Ectodermal cell (in vitro differentiated cells): ENCODE data around the gene RNU1-3. TPM values are rescaled to one million over a fixed set of nuclear protein-coding genes. Genes with fewer than 3 reads are reported as not detected.
A peak's percentile ranks its signal among the peaks of the same experiment; 100 is the strongest.
"Not testable (repeated sequence)": the region's sequence is repeated elsewhere in the genome, so short reads cannot be mapped to it uniquely, and the experiment has no call there.

Source experiments
- H3K27ac ChIP-seq: 2 replicates; pipeline ENCODE4 v1.7.0; 2013; ENCODE audit warnings: mild to moderate bottlenecking, low read depth, low read length; ENCODE audit not compliant: insufficient read depth, poor library complexity, severe bottlenecking
- H3K27me3 ChIP-seq: 2 replicates; pipeline ENCODE4 v1.7.0; 2013; ENCODE audit warnings: mild to moderate bottlenecking, low read length; ENCODE audit not compliant: insufficient read depth, control insufficient read depth, poor library complexity, severe bottlenecking
- H3K36me3 ChIP-seq: one replicate; pipeline ENCODE4 v1.7.0; 2013; ENCODE audit warnings: low read length; ENCODE audit not compliant: control insufficient read depth, insufficient read depth
- H3K4me1 ChIP-seq: one replicate; pipeline ENCODE4 v1.7.0; 2013; ENCODE audit warnings: low read length; ENCODE audit not compliant: control insufficient read depth, insufficient read depth
- H3K4me3 ChIP-seq: 2 replicates; pipeline ENCODE4 v1.7.0; 2013; ENCODE audit warnings: low read depth, low read length, control low read depth; ENCODE audit not compliant: insufficient read depth
- H3K9me3 ChIP-seq: 2 replicates; pipeline ENCODE4 v1.7.0; 2013; ENCODE audit warnings: mild to moderate bottlenecking, low read length, moderate library complexity; ENCODE audit not compliant: control insufficient read depth
- WGBS, 2 experiments: methylation state at CpG; one replicate each; pipeline ENCODE4 v1.1.7; 2013; ENCODE audit warnings: missing lambda C conversion rate in 2 of 2; 5-methylcytosine and 5-hydroxymethylcytosine counted together
- polyA plus RNA-seq, 4 experiments: library from polyadenylated mRNA; stranded (reverse); fragments of 50-300 nt; gene quantifications; one replicate each; pipeline ENCODE4 v1.2.3, GENCODE V29; 2013

RNU1-3 gene
- polyA plus RNA-seq (2013, experiment 1 of 4): 2,448 TPM
- polyA plus RNA-seq (2013, experiment 2 of 4): 3,281 TPM
- polyA plus RNA-seq (2013, experiment 3 of 4): 16,052 TPM
- 9,026 TPM for polyA plus RNA-seq (2013, experiment 4 of 4)

GRCh38 chr1:16666502-16667413, at the start of gene RNU1-3:
Gene RNU1-3, minus strand, starts transcription at chr1:16666948.
- not testable (repeated sequence) for H3K4me1 ChIP-seq, H3K4me3 ChIP-seq, H3K9me3 ChIP-seq, H3K36me3 ChIP-seq, H3K27ac ChIP-seq, H3K27me3 ChIP-seq
- no CpG with 5 or more reads among the region's 45 CpGs for WGBS, 2 experiments

GRCh38 chr1:16713480-16713879, 46.7 kb upstream of the RNU1-3 start:
- H3K4me1 ChIP-seq, H3K36me3 ChIP-seq, H3K9me3 ChIP-seq, H3K27me3 ChIP-seq, H3K4me3 ChIP-seq, H3K27ac ChIP-seq: not testable (repeated sequence)
- WGBS, 2 experiments: 82% methylated on average over 3 of the region's 10 CpGs

- H3K27ac ChIP-seq, H3K4me3 ChIP-seq, H3K27me3 ChIP-seq, H3K9me3 ChIP-seq, H3K36me3 ChIP-seq, H3K4me1 ChIP-seq: not testable (repeated sequence)
- 87 to 93% methylated on average over 4 to 5 of the region's 6 CpGs for WGBS, 2 experiments
These were observed 46.2 kb upstream of the RNU1-3 start for GRCh38 chr1:16712984-16713383.

- H3K36me3 ChIP-seq, H3K9me3 ChIP-seq, H3K27me3 ChIP-seq, H3K4me3 ChIP-seq, H3K4me1 ChIP-seq, H3K27ac ChIP-seq: not testable (repeated sequence)
- 56 to 59% methylated on average over 7 to 8 of the region's 14 CpGs for WGBS, 2 experiments
These were observed 45.8 kb upstream of the RNU1-3 start for GRCh38 chr1:16712582-16712981.

GRCh38 chr1:16712131-16712530, 45.4 kb upstream of the RNU1-3 start:
- H3K36me3 ChIP-seq, H3K4me3 ChIP-seq, H3K27ac ChIP-seq, H3K9me3 ChIP-seq, H3K27me3 ChIP-seq, H3K4me1 ChIP-seq: not testable (repeated sequence)
- 86% methylated on average over 4 of the region's 5 CpGs for WGBS, 2 experiments

- not testable (repeated sequence) for H3K27me3 ChIP-seq, H3K4me3 ChIP-seq, H3K4me1 ChIP-seq, H3K27ac ChIP-seq, H3K9me3 ChIP-seq, H3K36me3 ChIP-seq
- 91% methylated on average over 9 of the region's 13 CpGs for WGBS, 2 experiments
These were observed 43.9 kb upstream of the RNU1-3 start for GRCh38 chr1:16710618-16711017.

GRCh38 chr1:16709659-16710087, 42.9 kb upstream of the RNU1-3 start:
- 44 to 49% methylated on average over 2 of the region's 3 CpGs for WGBS, 2 experiments
- not testable (repeated sequence) for H3K4me3 ChIP-seq, H3K27me3 ChIP-seq, H3K36me3 ChIP-seq, H3K9me3 ChIP-seq, H3K27ac ChIP-seq, H3K4me1 ChIP-seq

GRCh38 chr1:16708704-16709103, 42.0 kb upstream of the RNU1-3 start:
- WGBS, 2 experiments: no CpG with 5 or more reads among the region's 6 CpGs
- not testable (repeated sequence) for H3K27ac ChIP-seq, H3K27me3 ChIP-seq, H3K9me3 ChIP-seq, H3K4me1 ChIP-seq, H3K36me3 ChIP-seq, H3K4me3 ChIP-seq

GRCh38 chr1:16707130-16708093, 40.7 kb upstream of the RNU1-3 start:
- not testable (repeated sequence) for H3K27me3 ChIP-seq, H3K27ac ChIP-seq, H3K9me3 ChIP-seq, H3K36me3 ChIP-seq, H3K4me1 ChIP-seq
- 9 to 10% methylated on average over 70 to 78 of the region's 99 CpGs for WGBS, 2 experiments
- H3K4me3 ChIP-seq: peak overlapping the region; percentile 16

GRCh38 chr1:16706302-16706701, 39.6 kb upstream of the RNU1-3 start:
- 79 to 80% methylated on average over 5 to 6 of the region's 6 CpGs for WGBS, 2 experiments
- not testable (repeated sequence) for H3K9me3 ChIP-seq, H3K27ac ChIP-seq, H3K4me1 ChIP-seq, H3K4me3 ChIP-seq, H3K36me3 ChIP-seq, H3K27me3 ChIP-seq
